Sigmoid colon (tissue), 3 donors: ENCODE data around the gene ADGRE2.

ENCODE experiments used
- CTCF ChIP-seq, 4 experiments: fragments of 450-650 bp in 3 of 4; fragments of 200-600 bp in 1 of 4; IDR thresholded peaks; one replicate each; pipeline ENCODE4 v1.5.1; 2016 to 2019; ENCODE audit warnings: antibody characterized with exemption in 4 of 4, mild to moderate bottlenecking in 3 of 4, moderate library complexity in 2 of 4
- POLR2A ChIP-seq, 2 donors: fragments of 450-650 bp; IDR thresholded peaks; one replicate each; pipeline ENCODE4 v1.6.1; 2016; ENCODE audit warnings: antibody characterized with exemption in 2 of 2, mild to moderate bottlenecking in 2 of 2, moderate library complexity in 2 of 2

GRCh38 chr19:14818588-14818987 is 40.2 kb upstream of the ADGRE2 start:
- no peak for TF ChIP-seq POLR2A (IDR thresholded peaks at IDR 0.05)
- no peak for TF ChIP-seq CTCF (IDR thresholded peaks at IDR 0.05)
